HK-2 (cell line): Measurements from ENCODE around the gene ZNF19.
A peak's percentile ranks its signal among the peaks of the same experiment; 100 is the strongest.
"Not testable (repeated sequence)": the region's sequence is repeated elsewhere in the genome, so short reads cannot be mapped to it uniquely, and the experiment has no call there.

Experiments
- DNase-seq: peaks from one replicate; pipeline ENCODE4 v3.0.0-alpha.2; 2018; ENCODE audit not compliant: unreplicated experiment

ZNF19 gene

DNA sequence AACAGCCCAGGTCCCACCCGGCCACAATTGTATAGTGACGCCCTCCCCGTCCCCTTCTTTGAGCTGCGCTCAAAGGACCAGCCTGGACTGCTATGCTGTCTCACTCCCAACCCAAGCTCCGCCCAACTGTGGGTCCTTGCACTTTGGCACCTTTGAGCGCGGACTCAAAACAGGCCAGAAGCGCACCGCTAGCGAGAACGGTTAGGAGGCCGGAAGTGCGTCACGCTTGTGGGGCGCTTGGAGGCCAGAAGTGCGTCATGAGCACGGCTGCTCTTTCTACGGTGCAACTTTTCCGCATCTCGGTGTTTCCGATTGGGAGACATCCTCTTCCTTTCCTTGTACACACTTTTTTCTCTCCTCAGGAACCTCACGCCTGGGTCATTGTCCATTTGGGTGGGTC is at the start of gene ZNF19:
ZNF19 (minus strand) TSS at position 203 of the 400 bp plus-strand sequence. CDS start 7,210 bp downstream, outside the sequence.
- DNase-seq: no peak

GRCh38 chr16:71537643-71538042 is 48.5 kb upstream of the ZNF19 start:
- peak; percentile 31 for DNase-seq

DNA sequence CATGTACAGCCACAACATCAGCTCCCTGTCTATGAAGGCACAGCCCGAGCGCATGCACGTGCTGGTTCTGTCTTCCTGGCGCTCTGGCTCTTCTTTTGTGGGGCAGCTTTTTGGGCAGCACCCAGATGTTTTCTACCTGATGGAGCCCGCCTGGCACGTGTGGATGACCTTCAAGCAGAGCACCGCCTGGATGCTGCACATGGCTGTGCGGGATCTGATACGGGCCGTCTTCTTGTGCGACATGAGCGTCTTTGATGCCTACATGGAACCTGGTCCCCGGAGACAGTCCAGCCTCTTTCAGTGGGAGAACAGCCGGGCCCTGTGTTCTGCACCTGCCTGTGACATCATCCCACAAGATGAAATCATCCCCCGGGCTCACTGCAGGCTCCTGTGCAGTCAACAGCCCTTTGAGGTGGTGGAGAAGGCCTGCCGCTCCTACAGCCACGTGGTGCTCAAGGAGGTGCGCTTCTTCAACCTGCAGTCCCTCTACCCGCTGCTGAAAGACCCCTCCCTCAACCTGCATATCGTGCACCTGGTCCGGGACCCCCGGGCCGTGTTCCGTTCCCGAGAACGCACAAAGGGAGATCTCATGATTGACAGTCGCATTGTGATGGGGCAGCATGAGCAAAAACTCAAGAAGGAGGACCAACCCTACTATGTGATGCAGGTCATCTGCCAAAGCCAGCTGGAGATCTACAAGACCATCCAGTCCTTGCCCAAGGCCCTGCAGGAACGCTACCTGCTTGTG is 47.8 kb upstream of the ZNF19 start:
- no peak for DNase-seq

DNA sequence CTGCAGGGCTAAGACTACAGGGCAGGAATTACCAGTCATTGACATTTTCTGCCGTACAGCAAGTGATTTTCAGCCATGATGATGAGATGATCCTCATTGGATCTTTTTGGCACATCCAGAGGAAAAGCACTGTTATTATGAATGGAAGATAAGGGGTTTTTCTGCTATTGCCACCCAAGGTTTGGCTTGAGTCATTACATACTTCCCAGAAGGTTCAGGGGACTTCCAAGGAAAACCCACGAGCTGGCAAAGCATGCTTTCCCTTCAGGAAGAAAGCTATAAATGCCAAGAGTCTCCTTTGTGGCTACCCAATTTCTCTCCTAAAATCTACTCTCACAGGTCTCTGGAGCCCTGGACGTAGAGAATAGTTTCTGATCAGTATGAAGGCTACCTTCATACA is 43.2 kb upstream of the ZNF19 start:
- no peak for DNase-seq

- no peak for DNase-seq
These were observed 39.7 kb upstream of the ZNF19 start for GRCh38 chr16:71528863-71529262.

GRCh38 chr16:71528257-71528656 is 39.1 kb upstream of the ZNF19 start:
- no peak for DNase-seq

GRCh38 chr16:71526111-71526631 is 37.0 kb upstream of the ZNF19 start, which contains the start of gene CHST4:
CHST4 (plus strand) TSS chr16:71526426; CDS start chr16:71536678, 10,252 bp downstream.
- no peak for DNase-seq

GRCh38 chr16:71524566-71525553 is 35.7 kb upstream of the ZNF19 start:
- no peak for DNase-seq

DNA sequence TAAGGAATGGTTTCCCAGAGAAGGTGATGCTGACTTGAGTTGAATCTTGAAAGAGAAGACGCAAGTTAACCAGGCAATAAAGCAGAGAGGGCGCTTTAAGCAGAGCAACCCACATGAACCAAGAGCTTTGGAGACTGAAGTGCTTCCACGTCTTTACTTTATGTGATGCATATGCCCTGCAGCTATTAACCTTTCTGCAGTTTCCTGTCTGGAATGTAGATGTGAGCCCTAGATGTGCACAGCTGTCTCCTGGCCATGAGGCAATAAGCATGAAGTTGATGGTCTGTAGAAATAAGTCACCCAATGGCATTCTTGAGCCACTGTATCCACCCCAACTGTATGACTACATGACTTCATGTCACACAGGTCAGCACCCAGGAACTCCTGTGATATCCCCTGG is 31.4 kb upstream of the ZNF19 start:
- no peak for DNase-seq

DNA sequence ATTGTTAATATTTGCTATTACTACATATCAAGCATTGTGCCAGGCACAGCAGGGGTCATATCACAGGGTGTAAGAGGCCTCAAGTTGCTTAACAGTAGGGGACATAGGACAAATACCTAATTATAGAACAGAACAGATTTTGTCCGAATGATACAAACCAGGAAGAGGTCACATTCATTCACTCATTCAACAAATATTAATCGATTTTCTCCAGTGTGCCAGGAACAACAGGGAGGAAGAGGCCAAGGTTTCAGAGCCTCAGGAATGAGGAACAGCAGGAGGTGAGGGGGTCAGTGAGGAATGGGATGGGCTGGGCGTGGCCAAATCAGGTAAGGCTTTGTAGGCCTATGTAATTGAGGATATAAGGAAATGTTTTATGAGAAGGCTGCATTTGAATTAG is 25.9 kb upstream of the ZNF19 start:
- DNase-seq: no peak

DNA sequence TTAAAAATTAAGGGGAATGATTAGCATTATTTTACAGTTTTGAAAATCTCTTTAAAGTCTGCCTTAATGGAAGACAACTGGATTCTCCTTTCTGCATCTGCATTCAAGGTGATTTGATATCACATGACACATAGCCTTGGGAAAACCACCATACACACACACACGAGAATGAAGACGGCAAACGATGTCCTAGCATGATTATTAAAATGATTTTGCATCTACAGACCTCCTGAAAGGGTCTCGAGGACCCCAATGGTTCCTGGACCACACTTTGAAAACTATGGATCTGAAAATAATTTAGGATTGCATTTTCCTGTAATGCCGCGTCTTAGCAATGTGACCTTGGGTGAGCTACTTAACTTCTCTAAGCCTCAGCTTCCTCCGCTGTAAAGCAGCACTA is 25.4 kb upstream of the ZNF19 start:
- no peak for DNase-seq

- DNase-seq: no peak
These were observed 24.2 kb upstream of the ZNF19 start for GRCh38 chr16:71513302-71513701.

- DNase-seq: no peak
These were observed 17.9 kb upstream of the ZNF19 start for GRCh38 chr16:71507061-71507460.

DNA sequence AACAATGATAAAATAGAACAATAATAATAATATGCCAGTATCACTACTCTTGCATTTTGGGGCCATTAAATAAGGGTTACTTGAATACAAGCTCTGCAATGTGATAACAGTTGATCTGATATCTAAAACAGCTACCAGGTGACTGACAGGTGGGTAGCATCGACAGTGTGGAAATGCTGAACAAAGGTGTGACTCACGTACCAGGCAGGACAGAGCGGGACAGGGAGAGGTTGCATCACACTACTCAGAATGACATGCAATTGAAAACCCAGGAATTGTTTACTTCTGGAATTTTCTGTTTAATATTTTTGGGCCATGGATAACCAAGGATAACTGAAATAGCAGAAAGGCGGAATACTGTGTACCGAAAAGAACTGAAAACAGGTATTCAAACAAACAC is 15.8 kb upstream of the ZNF19 start:
- no peak for DNase-seq

- DNase-seq: not testable (repeated sequence)
These were observed 14.9 kb upstream of the ZNF19 start for GRCh38 chr16:71504051-71504450.

DNA sequence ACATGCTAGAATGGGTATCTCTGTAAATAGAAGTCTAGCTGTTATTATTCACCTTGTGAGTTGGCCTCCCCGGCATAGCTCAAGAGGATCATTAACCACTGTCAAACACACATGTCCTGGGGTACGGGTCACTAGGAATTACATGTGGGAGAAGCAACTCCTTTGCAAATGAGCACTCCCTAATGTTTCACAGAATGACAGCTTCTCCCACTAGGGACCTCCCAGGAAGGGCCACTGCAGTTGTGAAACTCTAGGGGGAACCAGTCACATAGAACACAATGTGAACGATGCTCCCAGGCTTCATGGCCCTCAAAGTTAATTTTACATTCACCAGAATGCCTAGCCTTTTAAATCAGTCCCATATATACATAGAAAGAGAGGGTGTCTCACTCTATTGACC is 12.4 kb upstream of the ZNF19 start:
- no peak for DNase-seq

DNA sequence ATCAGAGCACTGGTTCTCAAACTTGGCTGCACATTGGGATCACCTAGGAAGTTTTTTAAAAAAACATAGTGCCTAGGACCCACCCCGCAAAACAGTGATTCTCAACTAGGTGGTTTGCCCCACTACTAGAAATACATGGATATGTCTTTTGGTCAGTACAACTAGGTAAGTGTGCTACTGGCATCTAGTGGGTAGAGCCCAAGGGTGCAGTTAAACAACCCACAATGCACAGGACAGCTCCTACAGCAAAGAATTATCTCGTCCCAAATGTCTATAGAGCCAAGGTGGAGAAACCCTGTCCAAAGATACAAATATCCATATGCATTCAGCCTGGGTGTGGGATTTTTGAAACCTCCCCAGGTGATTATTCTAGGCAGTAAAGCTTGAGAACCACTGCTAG is 11.8 kb upstream of the ZNF19 start:
- no peak for DNase-seq

DNA sequence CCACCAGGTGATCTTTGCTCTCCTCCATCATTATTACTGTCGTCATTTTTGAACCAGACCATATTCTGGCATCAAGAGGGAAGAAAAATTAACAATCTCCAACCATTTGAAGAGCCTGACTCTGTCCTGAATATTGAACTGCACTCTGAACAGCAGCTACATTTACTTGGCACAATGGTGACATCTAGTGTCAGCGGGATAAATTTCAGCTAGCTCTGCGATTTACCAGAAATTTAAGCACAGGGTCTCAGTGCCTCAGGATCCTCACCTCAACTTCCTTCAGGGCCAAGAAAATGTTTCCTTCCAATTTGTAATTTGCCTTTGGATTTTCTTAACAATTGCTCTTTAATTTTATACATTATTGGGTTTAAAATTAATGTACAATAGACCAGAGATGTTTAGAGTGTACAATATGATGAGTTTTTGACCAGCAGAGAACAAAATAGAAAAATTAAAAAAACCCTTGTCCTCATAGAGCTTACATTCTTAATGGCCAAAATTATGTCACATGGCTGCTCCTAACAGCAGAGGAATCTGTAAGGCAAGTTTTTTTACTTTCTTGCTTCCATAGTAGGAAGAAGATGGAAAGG is 10.7 kb upstream of the ZNF19 start:
- peak; percentile 34 for DNase-seq

GRCh38 chr16:71498031-71498430 is 8.9 kb upstream of the ZNF19 start:
- no peak for DNase-seq

- no peak for DNase-seq
These were observed 4.1 kb upstream of the ZNF19 start for GRCh38 chr16:71493213-71493612.

GRCh38 chr16:71492786-71493185 is 3.7 kb upstream of the ZNF19 start:
- no peak for DNase-seq

DNA sequence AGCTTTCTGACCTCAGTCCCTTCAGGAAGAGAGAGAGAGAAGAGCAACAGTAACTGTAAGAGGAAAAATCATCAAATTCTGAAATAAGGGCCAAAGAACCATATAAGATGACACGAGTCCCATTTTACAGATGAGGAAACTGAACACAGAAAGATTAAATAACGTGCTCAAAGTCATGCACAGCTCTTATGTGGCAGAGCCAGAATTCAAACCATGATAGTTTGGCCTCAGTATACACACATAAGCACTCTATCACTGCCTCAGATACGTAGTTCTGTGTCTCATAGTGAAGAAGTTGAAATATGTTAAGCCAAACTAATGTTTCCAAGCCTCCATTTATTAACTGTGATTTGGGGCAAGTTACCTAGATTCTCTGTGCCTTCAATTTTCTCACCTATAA is 1.9 kb upstream of the ZNF19 start:
- no peak for DNase-seq
